ENCODE data around the gene FAM13A. TPM values are rescaled to one million over a fixed set of nuclear protein-coding genes. Genes with fewer than 3 reads are reported as not detected.

Gene FAM13A
- total RNA-seq, 1 donor from 2014 or later: 33.4 TPM

- ATAC-seq (no peak), DNase-seq (no peak)
- Histone ChIP-seq H3K9me3 (no peaks in the 10 kb centered on the region), H3K4me1 (peaks cover 4% of the 10 kb centered on the region), H3K4me3 (no peak overlapping the region), H3K27me3 (no peaks in the 10 kb centered on the region), H3K36me3 (no peaks in the 10 kb centered on the region), H3K27ac (no peak overlapping the region)
- intact Hi-C loops (cut with DNase I): no loop called here
- no peak for TF ChIP-seq CTCF (IDR thresholded peaks at IDR 0.05)
Measured at GRCh38 chr4:88985088-88985773, 71.8 kb downstream of the FAM13A start.

- ATAC-seq (no peak), DNase-seq (no peak)
- H3K27me3 ChIP-seq: no peaks in the 10 kb centered on the region
- no peaks in the 10 kb centered on the region for H3K4me1 ChIP-seq
- no peak overlapping the region for H3K27ac ChIP-seq
- intact Hi-C loops (cut with DNase I): no loop called here
- no peak overlapping the region for H3K4me3 ChIP-seq
- no peaks in the 10 kb centered on the region for H3K9me3 ChIP-seq
- H3K36me3 ChIP-seq: no peaks in the 10 kb centered on the region
- TF ChIP-seq CTCF (IDR thresholded peaks at IDR 0.05): no peak
Measured at GRCh38 chr4:88982757-88983156, 74.2 kb downstream of the FAM13A start.

GRCh38 chr4:88981993-88982392 is 75.0 kb downstream of the FAM13A start:
- no peak for DNase-seq
- Histone ChIP-seq H3K27ac (no peak overlapping the region), H3K27me3 (no peaks in the 10 kb centered on the region), H3K4me1 (no peaks in the 10 kb centered on the region), H3K36me3 (no peaks in the 10 kb centered on the region), H3K4me3 (no peak overlapping the region), H3K9me3 (no peaks in the 10 kb centered on the region)
- TF ChIP-seq CTCF (IDR thresholded peaks at IDR 0.05): no peak
- no peak for ATAC-seq
- intact Hi-C loops (cut with DNase I): no loop called here

- Histone ChIP-seq H3K4me3 (no peak overlapping the region), H3K9me3 (no peaks in the 10 kb centered on the region), H3K36me3 (no peaks in the 10 kb centered on the region), H3K4me1 (no peaks in the 10 kb centered on the region), H3K27ac (no peak overlapping the region), H3K27me3 (no peaks in the 10 kb centered on the region)
- no peak for TF ChIP-seq CTCF (IDR thresholded peaks at IDR 0.05)
- ATAC-seq: no peak
- intact Hi-C loops (cut with DNase I): no loop called here
- no peak for DNase-seq
Measured at GRCh38 chr4:88981556-88981955, 75.4 kb downstream of the FAM13A start.

GRCh38 chr4:88979276-88979675 is 77.7 kb downstream of the FAM13A start:
- Histone ChIP-seq H3K27me3 (no peaks in the 10 kb centered on the region), H3K4me3 (no peak overlapping the region), H3K4me1 (no peaks in the 10 kb centered on the region), H3K27ac (no peak overlapping the region), H3K9me3 (no peaks in the 10 kb centered on the region), H3K36me3 (no peaks in the 10 kb centered on the region)
- ATAC-seq: no peak
- no peak for DNase-seq
- intact Hi-C loops (cut with DNase I): no loop called here
- no peak for TF ChIP-seq CTCF (IDR thresholded peaks at IDR 0.05)

- ATAC-seq: no peak
- DNase-seq: no peak
- Histone ChIP-seq H3K36me3 (no peaks in the 10 kb centered on the region), H3K27ac (no peak overlapping the region), H3K27me3 (no peaks in the 10 kb centered on the region), H3K4me1 (no peaks in the 10 kb centered on the region), H3K9me3 (no peaks in the 10 kb centered on the region), H3K4me3 (no peak overlapping the region)
- intact Hi-C loops (cut with DNase I): no loop called here
- TF ChIP-seq CTCF (IDR thresholded peaks at IDR 0.05): no peak
Measured at GRCh38 chr4:88976775-88977035, 80.3 kb downstream of the FAM13A start.

Data from upper lobe of right lung (tissue), 1 donor.